ENCODE results near the gene ZNF581. TPM values are rescaled to one million over a fixed set of nuclear protein-coding genes. Genes with fewer than 3 reads are reported as not detected.

Gene ZNF581
- total RNA-seq, 1 experiment from 2014 or later: 37.5 TPM

GRCh38 chr19:55666343-55667005, 23.0 kb downstream of the ZNF581 start:
- intact Hi-C loops (cut with micrococcal nuclease): no loop called here

GRCh38 chr19:55667006-55667381, 23.5 kb downstream of the ZNF581 start:
- H3K4me3 ChIP-seq (ENCODE audit: low read length): no peak overlapping the region
- DNase-seq (no peak), ATAC-seq (no peak)
- peaks cover 95% of the 10 kb centered on the region for H3K79me2 ChIP-seq (ENCODE audit: low read length)
- H3K4me2 ChIP-seq (ENCODE audit: low read length): no peak overlapping the region
- intact Hi-C loops (cut with micrococcal nuclease): no loop called here
- no peaks in the 10 kb centered on the region for H3K4me1 ChIP-seq (ENCODE audit: insufficient read depth, low read length)
- no peak for TF ChIP-seq CTCF (conservative IDR thresholded peaks at IDR 0.05; ENCODE audit: low read depth, low read length)
- TF ChIP-seq EZH2phosphoT487 (IDR thresholded peaks at IDR 0.05; ENCODE audit: borderline replicate concordance, low read length): no peak
- TF ChIP-seq EZH2 (IDR thresholded peaks at IDR 0.05; ENCODE audit: low read length, unreplicated experiment): no peak
- no peaks in the 10 kb centered on the region for H3K9me2 ChIP-seq (replicated peaks; ENCODE audit: low read length)
- ChIA-PET POLR2A (ENCODE audit: unreplicated experiment) (no interaction called here), CTCF (no interaction called here)
- peaks cover 70% of the 10 kb centered on the region for H3K36me3 ChIP-seq (ENCODE audit: low read depth, low read length)
- peaks cover 58% of the 10 kb centered on the region for H4K20me1 ChIP-seq (ENCODE audit: low read length)
- peaks cover under 1% of the 10 kb centered on the region for H3F3A ChIP-seq (ENCODE audit: low read length, unreplicated experiment)
- no TSS peak for BruUV-seq (replicated peaks)
- H3K9ac ChIP-seq (ENCODE audit: low read length): no peak overlapping the region
- no peak overlapping the region for H2AFZ ChIP-seq (ENCODE audit: low read length)
- no peak overlapping the region for H3K27ac ChIP-seq (ENCODE audit: low read length)
- H3K27me3 ChIP-seq (ENCODE audit: low read length): no peaks in the 10 kb centered on the region
- no peaks in the 10 kb centered on the region for H3K9me3 ChIP-seq (ENCODE audit: low read length)

More at GRCh38 chr19:55666343-55667005, 23.0 kb downstream of the ZNF581 start:
- peaks cover 95% of the 10 kb centered on the region for H3K79me2 ChIP-seq (ENCODE audit: low read length)
- BruUV-seq (replicated peaks): no TSS peak
- no peak overlapping the region for H2AFZ ChIP-seq (ENCODE audit: low read length)
- H3K9me3 ChIP-seq (ENCODE audit: low read length): no peaks in the 10 kb centered on the region
- H3K4me1 ChIP-seq (ENCODE audit: insufficient read depth, low read length): no peaks in the 10 kb centered on the region
- no peak overlapping the region for H3K4me3 ChIP-seq (ENCODE audit: low read length)
- H3K36me3 ChIP-seq (ENCODE audit: low read depth, low read length): peaks cover 75% of the 10 kb centered on the region
- H3K9ac ChIP-seq (ENCODE audit: low read length): no peak overlapping the region
- DNase-seq (no peak), ATAC-seq (no peak)
- H3F3A ChIP-seq (ENCODE audit: low read length, unreplicated experiment): no peaks in the 10 kb centered on the region
- ChIA-PET POLR2A (ENCODE audit: unreplicated experiment) (no interaction called here), CTCF (interaction anchor here (0.5 kb wide), 1 partner anchor 164 kb away, joined by 7 read pairs; no protein-coding TSS in a partner anchor)
- H3K27me3 ChIP-seq (ENCODE audit: low read length): no peaks in the 10 kb centered on the region
- no peak overlapping the region for H3K4me2 ChIP-seq (ENCODE audit: low read length)
- H4K20me1 ChIP-seq (ENCODE audit: low read length): peaks cover 58% of the 10 kb centered on the region
- H3K9me2 ChIP-seq (replicated peaks; ENCODE audit: low read length): no peaks in the 10 kb centered on the region
- no peak overlapping the region for H3K27ac ChIP-seq (ENCODE audit: low read length)
- TF ChIP-seq EZH2 (IDR thresholded peaks at IDR 0.05; ENCODE audit: low read length, unreplicated experiment) (no peak), CTCF (conservative IDR thresholded peaks at IDR 0.05; ENCODE audit: low read depth, low read length) (no peak), EZH2phosphoT487 (IDR thresholded peaks at IDR 0.05; ENCODE audit: borderline replicate concordance, low read length) (no peak)

GRCh38 chr19:55667511-55667910, 24.1 kb downstream of the ZNF581 start:
- ChIA-PET CTCF (no interaction called here), POLR2A (ENCODE audit: unreplicated experiment) (no interaction called here)
- H3K27me3 ChIP-seq (ENCODE audit: low read length): no peaks in the 10 kb centered on the region
- intact Hi-C loops (cut with micrococcal nuclease): no loop called here
- TF ChIP-seq EZH2phosphoT487 (IDR thresholded peaks at IDR 0.05; ENCODE audit: borderline replicate concordance, low read length): no peak
- no peak for TF ChIP-seq CTCF (conservative IDR thresholded peaks at IDR 0.05; ENCODE audit: low read depth, low read length)
- no peak for TF ChIP-seq EZH2 (IDR thresholded peaks at IDR 0.05; ENCODE audit: low read length, unreplicated experiment)
- H3K4me2 ChIP-seq (ENCODE audit: low read length): no peak overlapping the region
- no peaks in the 10 kb centered on the region for H3K4me1 ChIP-seq (ENCODE audit: insufficient read depth, low read length)
- H3K4me3 ChIP-seq (ENCODE audit: low read length): no peak overlapping the region
- no peaks in the 10 kb centered on the region for H3K9me3 ChIP-seq (ENCODE audit: low read length)
- peaks cover 6% of the 10 kb centered on the region for H3F3A ChIP-seq (ENCODE audit: low read length, unreplicated experiment)
- no peak overlapping the region for H3K27ac ChIP-seq (ENCODE audit: low read length)
- no peak overlapping the region for H2AFZ ChIP-seq (ENCODE audit: low read length)
- peaks cover 62% of the 10 kb centered on the region for H4K20me1 ChIP-seq (ENCODE audit: low read length)
- no TSS peak for BruUV-seq (replicated peaks)
- peaks cover 72% of the 10 kb centered on the region for H3K36me3 ChIP-seq (ENCODE audit: low read depth, low read length)
- no peaks in the 10 kb centered on the region for H3K9me2 ChIP-seq (replicated peaks; ENCODE audit: low read length)
- DNase-seq (no peak), ATAC-seq (no peak)
- H3K79me2 ChIP-seq (ENCODE audit: low read length): peaks cover 96% of the 10 kb centered on the region
- no peak overlapping the region for H3K9ac ChIP-seq (ENCODE audit: low read length)
